ENCODE results near the gene ADD2. TPM values are rescaled to one million over a fixed set of nuclear protein-coding genes. Genes with fewer than 3 reads are reported as not detected.

Gene ADD2
- total RNA-seq, 1 donor from 2014 or later = 1.8 TPM

DNA sequence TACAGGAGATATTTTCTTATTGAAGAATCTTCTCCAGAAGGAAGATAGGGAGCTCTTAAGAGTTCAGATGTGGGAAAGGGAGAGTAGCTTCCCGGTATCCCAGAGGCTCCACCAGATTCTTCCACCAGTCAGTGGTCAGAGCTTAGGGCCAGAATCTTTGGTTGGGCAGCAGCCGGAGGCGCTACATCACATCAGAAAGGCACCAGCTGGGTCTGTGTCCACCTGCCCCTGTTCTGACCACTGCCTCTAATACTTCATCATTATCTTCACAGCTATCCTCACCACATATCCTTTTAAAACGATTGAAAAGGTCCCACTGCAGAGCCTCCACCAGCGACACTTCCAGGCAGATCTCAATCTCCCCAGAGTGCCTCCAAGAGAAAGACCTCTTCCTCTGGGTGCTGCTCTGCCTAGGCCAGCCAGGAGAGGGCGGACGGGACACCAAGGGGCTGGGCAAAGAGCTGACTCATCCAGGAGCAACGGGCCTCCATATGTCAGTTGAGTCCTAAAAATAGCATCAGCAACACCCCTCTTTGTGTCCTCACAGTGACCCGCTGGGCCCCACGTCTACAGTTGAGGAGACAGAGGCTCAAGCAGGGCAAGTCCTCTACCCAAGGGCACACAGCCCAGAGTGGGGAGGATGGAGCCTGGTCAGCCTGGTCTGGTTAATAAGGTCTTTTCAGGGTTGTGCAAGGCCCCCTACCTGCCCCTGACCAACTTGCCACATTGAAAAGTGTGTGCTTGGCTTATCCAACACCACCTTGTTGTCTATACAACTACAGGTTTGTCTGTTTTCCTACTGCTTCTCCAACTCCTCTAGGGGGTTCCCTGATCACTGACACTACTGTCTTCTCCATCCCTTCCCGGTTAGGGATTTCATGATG is 81.2 kb downstream of the ADD2 start:
- ATAC-seq (peak; percentile 94), DNase-seq (peak; percentile 46)
- intact Hi-C loops (cut with micrococcal nuclease) = no loop called here

DNA sequence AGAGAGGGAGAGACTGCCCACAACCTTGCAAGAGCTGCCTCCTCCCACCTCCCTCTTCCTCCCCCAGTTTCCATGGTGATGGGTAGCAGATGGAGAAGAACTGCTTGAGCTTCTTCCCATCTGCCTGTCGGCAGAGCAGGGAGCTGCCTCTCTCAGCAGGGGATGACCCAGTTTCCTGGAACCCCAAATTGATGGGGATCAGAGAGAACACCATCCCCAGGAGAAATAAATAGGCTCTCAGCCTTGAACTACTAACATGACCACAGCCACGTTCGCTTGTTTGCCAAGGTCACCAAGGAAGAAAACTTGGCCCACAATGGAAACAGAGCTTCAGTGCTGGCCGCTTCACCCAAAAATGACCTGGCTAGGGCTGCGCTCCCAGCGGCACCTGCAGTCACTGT is 82.2 kb downstream of the ADD2 start:
- no peak for ATAC-seq
- intact Hi-C loops (cut with micrococcal nuclease) = no loop called here
- DNase-seq = no peak

GRCh38 chr2:70684846-70685622 is 83.0 kb downstream of the ADD2 start:
- no peak for ATAC-seq
- intact Hi-C loops (cut with micrococcal nuclease) = no loop called here
- DNase-seq = no peak

DNA sequence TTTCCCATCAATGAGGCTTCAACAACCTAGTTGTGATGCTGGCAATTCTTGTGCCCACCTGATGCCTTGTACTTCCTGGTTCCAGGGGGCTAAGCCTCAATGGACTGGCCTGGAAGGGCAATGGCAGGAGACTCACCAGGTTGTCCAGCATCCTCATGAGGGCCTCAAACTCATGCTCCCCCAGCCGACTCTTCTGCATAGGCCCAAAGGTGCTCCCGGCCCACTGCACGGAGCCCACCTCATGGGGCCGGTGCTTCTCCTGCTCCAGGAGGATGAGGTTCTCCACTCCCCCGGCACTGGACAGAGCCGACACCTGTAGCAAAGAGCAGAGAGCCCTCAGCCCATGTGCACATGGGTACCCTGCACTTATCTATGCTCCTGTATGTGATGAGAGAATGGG is 84.5 kb downstream of the ADD2 start:
- intact Hi-C loops (cut with micrococcal nuclease) = no loop called here
- DNase-seq = no peak
- ATAC-seq = no peak

DNA sequence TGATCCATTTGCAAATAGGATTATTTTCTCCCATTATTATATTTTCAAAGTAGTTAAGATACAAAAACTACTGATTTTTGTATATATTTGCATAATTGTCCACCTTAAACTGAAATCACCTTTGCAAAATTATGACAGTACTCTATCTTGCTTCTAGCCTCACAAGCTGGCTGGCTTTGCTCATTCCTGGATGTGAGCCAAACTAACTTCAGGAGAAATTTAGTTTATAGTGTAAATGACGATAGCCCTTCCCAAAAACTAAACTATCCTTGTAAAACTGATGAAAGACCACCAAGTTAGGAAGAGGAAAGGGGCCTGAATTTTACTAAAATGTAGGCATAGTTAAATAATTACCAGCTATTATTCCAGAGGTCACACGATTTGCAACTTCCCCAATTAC is 87.3 kb downstream of the ADD2 start:
- no peak for DNase-seq
- intact Hi-C loops (cut with micrococcal nuclease) = no loop called here
- ATAC-seq = no peak

GRCh38 chr2:70679259-70679658 is 88.7 kb downstream of the ADD2 start:
- ATAC-seq (peak; percentile 22), DNase-seq (no peak)
- intact Hi-C loops (cut with micrococcal nuclease) = no loop called here

DNA sequence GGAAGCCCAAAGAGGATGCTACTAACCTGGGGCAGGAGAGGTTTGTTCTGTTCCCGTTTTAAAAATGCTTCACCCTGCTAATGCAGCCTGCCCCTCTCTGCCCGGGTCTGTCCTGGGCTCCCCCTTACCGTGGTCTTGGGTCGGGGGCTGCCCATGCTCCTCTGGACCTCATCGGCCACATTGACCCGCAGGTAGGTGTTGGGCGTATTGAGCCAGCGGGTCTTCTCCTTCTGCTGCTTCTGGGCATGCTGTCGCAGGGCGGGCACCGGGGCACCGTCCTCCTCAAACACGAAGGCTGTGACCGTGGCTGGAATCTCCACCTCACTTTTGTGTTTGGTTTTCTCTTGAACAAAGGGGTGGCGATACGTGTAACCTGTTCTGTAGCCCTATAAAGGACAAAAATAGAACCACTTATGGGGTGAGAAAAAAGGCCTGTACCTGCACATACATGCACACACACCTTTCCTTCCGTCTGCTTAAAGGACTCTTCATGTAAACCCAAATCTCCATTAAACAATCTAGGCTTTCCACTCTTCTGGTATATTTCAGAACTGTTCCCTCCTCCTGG is 89.3 kb downstream of the ADD2 start:
- intact Hi-C loops (cut with micrococcal nuclease) = no loop called here
- ATAC-seq (no peak), DNase-seq (no peak)

DNA sequence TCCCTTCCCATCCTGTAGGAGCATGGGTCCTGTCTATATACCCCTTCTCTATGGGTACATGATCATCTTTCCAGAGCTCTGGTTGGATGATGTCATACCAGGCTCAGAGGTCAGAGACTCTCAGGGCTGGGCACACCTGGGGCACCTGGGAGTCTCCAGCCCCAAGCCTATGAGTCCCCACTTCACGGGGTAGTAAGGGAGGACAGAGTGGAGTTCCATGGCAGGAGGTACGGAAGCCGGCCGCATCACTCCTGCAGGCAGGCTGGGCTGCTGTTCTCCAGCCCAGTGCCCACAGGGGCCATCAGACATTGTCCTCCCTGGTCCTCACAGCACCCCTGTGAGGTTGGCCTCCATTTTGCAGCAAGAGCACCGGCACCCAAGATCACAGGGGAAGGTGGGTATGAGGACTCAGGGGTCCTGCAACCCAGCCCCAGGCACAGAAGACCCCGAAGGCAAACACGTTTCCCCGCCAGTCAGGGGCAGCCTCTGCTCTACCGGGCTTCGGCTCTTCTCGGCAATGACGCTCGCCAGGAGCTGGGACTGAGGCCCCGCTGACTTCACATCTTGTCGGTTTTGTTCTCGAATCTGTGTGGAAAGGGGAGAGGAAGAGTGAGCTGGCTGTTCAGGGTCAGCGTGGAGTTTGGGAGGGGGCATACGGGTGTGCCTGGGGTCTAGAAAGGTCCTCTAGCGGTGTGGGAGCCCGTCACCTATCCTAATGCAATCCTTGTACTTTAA is 91.5 kb downstream of the ADD2 start:
- no peak for ATAC-seq
- DNase-seq = no peak
- intact Hi-C loops (cut with micrococcal nuclease) = no loop called here

DNA sequence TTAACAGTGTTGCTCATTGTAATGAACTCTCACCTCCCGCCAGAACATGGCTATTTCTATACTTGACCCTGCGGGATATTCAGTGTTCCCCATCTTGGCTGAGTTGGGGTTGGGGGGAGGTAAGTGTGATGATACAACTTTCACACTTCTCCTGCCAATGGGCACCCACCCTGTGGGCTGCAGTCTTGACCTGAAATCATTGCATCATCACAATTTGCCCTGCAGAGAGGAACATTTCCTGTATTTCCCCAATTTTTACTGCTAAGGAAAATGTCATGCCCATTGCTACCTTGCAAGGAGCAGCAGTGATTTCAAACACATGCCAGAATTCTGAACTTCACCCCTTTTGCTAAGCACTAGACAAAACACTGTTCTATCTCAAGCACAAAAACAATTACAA is 92.1 kb downstream of the ADD2 start:
- intact Hi-C loops (cut with micrococcal nuclease) = no loop called here
- DNase-seq (no peak), ATAC-seq (no peak)

DNA sequence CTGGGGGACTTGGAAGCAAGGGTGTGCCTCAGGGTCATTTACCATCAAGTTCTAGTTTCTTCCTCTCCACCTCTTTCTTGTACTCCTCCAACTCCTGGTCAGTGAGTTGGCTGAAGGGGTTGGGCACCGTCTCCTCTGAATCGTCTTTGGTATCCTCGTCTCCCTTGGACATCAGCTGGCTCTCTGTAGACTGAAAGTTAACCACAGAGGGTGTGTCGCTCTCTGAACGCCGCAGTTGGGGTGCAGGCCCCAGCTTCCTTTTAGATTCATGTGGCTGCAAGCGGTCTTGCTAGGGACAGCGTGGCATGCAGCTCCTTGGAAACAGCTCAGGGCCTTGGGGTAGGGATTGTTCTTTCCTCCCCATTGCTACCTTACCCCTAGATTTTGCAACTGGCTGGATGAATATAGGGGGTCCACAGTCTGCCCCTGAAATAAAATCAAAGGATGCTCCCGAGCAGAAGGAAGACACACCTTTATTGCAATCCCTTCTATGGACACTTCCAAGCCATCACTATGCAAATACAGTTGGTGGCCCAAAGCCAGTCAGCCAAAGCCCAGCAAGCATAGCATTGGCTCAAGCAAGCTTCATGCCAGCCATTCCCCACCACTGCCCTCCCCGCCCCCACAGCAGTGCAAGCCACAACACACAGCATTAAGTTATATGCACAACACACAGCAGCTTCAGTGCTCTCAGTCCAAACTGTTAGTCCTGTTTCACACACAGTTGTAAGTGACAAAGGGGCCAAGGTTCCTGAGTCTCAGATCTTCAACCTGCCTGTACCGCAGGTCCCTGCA is 93.2 kb downstream of the ADD2 start:
- intact Hi-C loops (cut with micrococcal nuclease) = no loop called here
- ATAC-seq = no peak
- DNase-seq = no peak

GRCh38 chr2:70673041-70673647 is 94.9 kb downstream of the ADD2 start:
- DNase-seq = no peak
- intact Hi-C loops (cut with micrococcal nuclease) = no loop called here
- ATAC-seq = no peak

- DNase-seq = no peak
- ATAC-seq = no peak
- intact Hi-C loops (cut with micrococcal nuclease) = no loop called here
Observed at GRCh38 chr2:70671092-70671675, 96.8 kb downstream of the ADD2 start.

DNA sequence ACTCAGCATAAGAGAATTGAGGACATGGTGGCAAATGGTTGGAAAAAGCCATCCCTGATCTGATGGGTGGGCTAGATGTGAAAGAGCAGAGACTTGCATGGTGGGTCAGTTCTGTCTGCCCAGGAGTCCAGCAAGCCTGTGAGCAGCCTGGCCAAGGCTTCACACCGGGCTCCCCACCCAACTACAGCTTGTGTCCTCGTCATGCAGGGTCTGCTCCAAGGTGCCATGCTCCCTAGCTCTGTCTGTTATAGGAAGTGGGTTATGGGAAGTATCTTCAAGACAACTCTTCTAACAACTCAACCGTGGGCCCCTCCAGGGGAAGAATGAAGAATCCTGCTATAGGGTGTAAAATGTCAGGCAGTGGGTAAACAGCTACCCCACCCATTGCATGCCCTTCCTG is 97.4 kb downstream of the ADD2 start:
- intact Hi-C loops (cut with micrococcal nuclease) = no loop called here
- ATAC-seq = no peak
- DNase-seq = no peak

DNA sequence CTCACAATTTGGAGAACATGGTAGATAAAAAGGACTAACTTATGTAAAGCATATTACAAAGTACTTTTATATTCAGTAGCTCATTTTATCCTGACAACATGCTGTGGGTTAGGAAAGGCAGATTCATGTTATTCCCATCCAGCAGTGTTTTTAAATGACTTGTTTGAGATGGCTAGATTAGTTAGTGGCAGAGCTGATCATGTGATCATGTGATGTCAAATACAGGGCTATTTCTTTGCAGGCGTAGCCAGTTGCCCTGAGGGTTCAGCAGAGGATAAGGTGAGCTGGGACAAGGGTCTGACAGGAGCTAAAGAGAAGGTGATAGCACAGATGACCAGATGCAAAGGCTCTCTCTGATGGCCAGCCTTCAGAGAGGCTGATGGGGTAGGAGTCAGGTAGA is 97.8 kb downstream of the ADD2 start:
- DNase-seq = no peak
- intact Hi-C loops (cut with micrococcal nuclease) = no loop called here
- no peak for ATAC-seq

GRCh38 chr2:70668911-70669310 is 99.1 kb downstream of the ADD2 start:
- intact Hi-C loops (cut with micrococcal nuclease) = no loop called here
- no peak for ATAC-seq
- no peak for DNase-seq

DNA sequence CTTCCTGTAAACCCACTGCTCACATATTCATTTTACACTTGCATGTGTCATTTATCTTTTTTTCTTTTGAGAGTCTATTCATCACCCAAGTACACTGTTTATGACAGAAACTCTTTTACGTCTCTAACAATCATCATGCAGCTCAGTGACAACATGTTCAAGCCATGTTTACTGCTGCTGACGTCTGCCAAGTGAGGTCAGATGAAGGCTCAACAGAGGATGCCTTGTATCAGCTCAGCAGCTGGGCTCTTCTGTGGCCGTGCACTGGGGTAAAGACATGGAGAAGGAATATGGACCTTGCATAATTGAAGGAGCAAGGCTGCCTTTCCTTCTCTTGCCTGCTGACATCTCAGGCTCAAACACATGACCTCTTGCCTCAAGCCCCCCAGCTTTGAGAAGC is 99.6 kb downstream of the ADD2 start:
- no peak for DNase-seq
- ATAC-seq = no peak
- intact Hi-C loops (cut with micrococcal nuclease) = no loop called here

- intact Hi-C loops (cut with micrococcal nuclease) = no loop called here
- ATAC-seq = no peak
- DNase-seq = no peak
Observed at GRCh38 chr2:70664525-70664924, 103.5 kb downstream of the ADD2 start.

DNA sequence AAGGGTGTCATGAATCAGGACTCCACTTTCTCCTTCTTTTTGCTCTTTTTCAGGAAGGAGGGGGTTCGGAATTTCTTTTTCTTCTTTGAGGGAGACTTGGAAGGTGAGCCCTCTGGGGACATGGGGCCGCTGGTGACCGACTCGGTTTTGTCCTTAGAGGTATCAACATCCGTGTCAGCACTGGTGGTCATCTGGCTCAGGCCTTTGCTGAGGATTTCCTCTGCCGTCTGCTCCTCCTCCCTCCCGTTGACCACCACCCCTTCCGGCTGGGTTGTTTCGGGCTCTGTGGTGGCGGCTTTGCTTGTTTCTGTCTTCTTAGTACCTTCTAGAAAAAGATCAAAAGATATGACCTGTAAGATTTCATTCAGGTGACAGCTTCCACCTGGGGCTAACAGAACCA is 104.6 kb downstream of the ADD2 start:
- intact Hi-C loops (cut with micrococcal nuclease) = no loop called here
- no peak for DNase-seq
- ATAC-seq = no peak
